GM18502 (cell line): ENCODE results near the gene DHX38.

ENCODE experiments used
- ATAC-seq: cut with Tn5 transposase; IDR thresholded peaks from one replicate; pipeline ENCODE4 v1.9.1; 2021; ENCODE audit warnings: mild to moderate bottlenecking; ENCODE audit not compliant: unreplicated experiment, poor library complexity

DHX38 gene

DNA sequence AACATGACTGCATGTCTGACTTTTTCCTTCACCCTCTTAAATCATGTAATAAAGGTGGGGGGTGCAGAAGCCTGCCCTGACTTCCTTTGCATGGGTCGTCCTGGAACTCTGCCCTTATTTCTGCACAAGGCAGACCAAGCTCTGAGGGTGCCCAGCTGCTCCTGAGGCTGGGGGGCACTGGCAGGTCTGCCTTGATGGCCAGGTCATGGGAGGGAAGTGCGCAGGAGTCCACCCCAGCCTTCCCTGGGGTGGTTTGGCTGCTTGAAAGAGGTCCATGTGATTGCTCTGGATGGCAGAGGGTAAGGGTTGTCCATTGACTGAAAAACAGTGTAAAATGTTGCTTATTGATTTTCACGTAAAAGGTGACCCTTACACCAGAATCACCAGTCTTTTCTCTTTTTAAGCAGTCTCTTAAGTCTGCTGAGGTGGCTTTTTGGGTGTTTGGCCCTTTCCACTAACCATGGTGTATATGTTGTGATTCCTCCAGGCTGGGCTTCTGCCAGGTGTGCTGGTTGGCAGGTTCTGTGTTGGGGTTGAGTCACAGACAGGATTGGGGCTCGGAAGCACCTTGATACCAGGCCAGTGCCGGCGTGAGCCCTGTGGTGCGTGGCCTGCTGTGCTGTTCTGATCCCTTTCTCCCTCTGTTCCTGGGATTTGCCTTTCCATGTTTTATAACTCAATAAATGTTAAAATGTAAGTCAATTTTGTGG lies 19.4 kb downstream of the DHX38 start:
- ATAC-seq, result no peak

DNA sequence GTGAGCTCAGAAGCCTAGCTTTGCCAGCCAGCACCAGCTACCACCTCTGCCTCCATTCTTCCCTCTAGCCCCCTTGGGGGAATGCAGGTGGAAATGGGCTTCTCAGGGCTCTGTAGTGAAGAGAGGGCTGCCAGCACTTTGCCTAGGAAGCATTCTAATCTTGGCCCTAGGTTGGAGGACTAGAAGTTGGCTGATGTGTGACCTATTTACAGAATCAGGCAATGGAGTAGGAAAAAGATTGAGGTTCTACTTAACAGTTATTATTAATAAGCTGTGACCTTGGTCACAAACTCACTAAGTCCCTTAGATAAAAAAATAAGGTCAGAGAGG lies 19.9 kb downstream of the DHX38 start:
- ATAC-seq, result no peak

DNA sequence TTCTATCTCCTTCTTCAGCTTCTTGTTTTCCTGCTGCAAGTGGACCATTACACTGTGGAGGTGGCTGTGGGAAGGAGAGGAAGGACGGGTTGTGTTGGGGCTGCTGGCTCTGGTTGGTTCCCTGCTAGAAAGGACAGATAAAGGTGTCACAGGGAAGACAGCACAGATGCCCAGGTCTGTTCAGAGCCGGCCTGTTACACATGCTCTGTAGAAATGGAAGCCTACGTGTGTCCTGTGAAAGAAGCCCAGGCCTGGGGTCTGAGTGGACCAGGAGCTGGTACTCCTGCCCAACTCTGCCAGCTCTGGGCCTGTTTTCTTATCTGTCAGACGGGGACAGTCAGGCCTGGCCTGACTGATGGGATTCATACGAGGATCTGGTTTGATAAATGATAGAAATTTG lies 26.4 kb downstream of the DHX38 start:
- no peak for ATAC-seq

DNA sequence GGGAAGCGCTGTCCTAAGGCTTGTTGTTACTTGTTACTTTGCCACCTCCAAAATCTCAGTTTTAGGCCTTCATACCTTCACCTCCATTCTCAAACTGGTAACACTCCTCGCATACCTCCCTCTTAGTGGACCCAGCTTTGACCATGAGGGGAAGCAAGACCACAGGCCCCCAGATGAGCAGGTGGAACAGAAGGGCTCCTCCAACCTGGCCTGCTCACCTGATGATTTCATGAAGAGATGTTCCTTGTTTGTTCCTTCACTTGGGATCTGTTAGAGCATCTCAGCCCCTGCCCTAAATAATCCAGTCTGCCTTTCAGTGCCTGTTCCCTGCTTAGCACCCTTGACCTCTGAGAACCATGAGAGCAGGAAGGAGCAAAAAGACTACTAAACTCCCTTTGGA lies 28.7 kb downstream of the DHX38 start:
- no peak for ATAC-seq

DNA sequence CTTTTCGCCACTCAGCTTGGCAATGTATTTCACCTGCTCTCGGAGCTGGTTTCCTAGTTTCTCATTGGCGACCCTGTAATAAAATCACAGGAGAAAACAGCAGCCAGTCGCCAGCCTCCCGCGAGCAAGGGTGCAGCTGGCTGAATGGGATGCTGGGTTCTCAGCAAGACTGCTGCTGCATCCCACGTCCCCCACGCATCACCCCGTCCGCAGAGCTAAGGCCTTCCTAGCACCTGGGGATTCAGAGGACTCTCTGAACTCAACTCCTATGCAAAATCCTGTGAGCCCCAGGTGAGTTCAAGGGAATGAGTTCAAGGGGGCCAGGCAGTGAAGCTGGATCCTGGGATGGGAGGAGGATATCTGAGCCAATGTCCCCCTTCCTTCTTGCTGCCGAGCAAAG lies 29.3 kb downstream of the DHX38 start:
- ATAC-seq, result no peak

DNA sequence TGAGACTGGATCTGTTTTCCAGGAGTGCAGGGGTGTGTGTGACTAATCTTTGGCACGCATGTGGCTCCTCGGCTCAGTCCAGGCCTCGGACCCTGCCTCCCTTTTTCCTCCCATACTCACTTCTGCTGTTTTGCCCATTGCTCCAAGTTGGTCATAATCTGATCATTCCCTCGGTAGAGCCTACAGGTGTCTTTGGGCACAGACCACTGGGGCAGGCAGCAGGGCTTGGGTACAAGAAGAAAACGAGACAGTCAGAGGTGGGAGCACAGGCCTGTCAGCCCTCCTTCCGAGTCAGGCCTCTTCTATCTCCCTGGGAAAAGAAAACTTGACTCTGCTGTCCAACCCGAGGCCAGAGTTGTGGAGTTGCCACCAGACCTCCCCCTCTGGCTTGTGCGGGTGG lies 29.8 kb downstream of the DHX38 start:
- ATAC-seq, result no peak

DNA sequence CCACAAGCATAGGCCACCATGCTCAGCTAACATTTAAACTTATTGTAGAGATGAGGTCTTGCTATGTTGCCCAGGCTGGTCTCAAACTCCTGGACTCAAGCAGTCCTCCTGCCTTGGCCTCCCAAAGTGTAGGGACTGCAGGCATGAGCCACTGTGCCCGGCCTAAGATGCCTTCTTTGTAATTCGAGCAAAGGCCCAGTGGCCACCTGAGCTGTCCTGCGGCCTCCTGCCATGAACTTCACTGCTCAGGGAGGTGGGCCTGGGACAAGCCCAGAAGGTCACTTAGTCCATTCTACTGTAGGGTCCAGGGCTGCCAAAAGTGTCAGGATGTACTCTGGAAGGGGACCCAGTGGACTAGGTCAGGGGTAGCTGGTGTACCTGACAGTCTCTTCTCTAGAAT lies 30.5 kb downstream of the DHX38 start:
- no peak for ATAC-seq

DNA sequence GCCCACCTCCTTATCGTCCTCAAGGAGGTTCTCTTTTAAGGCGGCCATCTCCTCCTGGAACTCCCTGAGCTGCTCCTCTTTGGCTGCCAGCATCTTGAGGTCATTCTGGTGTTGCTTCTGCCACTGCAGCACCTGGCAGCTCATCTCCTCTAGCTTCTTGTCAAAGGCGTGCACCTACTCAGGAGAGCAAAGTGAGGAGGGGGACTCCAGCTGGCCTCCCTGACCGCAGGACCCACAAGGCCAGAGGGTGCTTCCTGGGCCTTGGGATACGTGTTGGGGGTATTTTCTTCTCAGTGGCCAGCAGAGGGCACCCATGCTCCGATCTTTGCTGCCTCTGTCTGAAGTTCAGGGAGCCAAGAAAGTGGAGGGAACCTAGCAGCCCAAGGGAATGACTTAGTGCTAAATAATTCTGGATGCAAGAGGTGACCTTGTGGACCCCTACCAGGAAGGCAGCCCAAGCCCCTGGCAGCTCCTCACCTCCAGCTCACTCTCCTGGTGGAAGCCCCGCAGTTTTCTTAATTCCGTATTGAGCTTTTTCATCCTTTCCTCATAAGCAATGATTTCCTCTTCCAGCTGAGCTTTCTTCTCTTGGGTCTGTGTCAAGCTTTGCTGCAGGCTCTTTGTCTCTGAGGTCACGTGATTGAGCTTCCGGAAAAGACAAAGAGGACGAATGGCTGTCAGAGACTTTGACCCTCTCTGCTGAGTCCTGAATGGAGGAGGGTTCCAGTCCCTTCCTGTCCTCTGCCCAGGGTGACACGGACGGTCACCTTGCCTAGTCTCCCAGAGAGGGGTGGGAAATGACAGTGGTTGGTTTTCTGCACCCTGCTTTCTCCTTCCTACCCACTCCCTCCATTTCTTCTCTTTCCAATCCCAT lies 31.4 kb downstream of the DHX38 start:
- peak; percentile 80 for ATAC-seq

DNA sequence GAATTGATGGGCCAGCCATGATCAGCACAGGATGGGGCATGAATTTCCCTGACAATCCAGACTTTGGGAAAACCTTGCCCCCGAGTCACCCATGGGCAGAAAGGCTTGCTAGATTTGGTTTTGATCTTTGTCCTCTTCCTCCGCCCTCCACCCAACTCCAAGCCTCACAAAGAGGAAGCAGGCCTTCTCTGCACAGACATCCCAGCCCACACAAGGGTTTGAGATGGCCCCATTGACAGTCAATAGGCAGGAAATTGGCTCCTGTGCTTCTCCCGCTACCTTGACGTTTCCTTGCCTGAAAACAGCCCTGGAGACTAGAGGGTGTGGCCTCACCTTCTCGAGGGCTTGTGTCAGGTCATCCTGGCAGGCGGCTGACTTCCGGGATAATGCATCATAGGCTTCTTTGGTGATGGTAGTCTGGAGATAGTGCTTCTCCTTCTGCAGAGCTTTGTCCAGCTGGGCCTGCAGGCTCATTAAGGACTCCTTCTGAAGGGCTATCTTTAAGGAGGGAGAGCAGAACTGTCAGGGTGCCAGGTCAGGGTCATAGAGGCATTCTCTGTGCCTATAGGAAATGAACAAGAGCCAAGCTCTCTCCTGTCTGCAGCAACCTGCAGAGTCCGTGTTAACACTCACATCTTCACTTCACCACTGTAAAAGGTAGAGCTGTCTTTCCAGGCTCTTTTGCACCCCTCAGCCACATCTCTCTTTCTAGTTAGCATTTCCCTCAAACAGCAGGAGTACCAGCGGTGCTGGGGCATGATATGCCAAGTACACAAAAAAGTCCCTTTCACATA lies 32.2 kb downstream of the DHX38 start:
- no peak for ATAC-seq

DNA sequence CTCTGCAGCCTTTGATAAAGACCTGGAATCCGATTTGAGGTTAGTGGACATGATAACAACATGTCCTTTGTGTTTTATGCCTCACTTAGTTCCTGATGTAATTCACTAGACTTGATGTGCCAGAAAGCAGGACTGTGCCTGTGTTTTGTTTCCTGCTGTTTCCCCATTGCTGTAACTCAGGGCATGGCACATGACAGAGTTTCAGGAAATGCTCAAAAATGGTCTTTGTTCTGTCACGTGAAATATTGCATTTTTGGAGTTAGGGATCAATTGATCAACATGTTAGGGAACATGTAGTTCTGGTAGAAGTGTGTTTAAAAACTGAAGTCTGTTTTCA lies 32.8 kb downstream of the DHX38 start:
- ATAC-seq, result no peak

DNA sequence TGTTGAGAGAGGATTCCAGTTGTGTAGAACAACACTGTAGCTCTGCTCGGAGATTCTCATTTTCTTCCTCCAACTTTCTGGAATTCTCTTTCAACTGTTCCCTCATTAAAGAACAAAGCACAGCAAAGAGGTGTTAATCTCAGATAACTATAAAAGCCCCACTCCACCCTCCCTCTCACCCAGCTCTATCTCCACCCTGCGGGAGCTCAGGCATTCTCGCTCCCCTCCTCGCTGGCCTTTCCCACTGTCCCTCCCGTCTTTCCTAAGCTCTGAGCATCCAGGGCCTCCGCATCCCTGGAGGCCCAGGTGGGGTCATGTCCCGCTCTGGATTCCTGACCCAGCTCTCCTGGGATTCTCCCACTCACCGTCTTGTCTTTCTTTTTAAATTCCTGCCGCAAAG lies 35.1 kb downstream of the DHX38 start:
- ATAC-seq, result no peak

DNA sequence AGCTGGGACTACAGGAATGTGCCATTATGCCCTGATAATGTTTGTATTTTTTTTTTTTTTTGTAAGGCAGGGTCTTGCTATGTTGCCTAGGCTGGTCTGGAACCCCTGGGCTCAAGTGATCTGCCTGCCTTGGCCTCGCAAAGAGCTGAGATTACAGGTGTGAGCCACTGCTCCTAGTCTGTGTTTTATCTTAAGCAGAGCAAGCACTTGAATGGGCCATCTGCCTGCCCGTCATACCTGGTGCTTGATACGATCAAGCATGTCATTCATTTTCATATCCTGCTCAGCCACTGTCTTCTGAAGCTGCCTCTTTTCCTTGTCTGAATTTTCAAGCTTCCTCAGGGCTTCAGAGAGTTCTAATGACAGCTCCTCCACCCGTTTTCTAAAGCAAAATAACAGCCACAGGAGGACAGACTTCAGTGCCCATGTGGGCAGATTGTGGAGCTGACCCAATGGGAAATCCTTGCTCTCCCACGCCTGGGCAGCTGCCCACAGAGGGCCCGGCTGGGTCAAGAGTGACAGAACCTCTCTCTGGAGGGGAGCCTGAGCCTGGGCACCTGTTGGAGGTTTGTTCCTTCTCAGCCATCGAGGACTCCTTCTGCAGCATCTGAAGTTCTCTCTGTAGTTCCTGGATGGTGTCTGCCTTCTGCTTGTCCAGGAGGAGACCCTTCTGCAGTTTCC lies 36.5 kb downstream of the DHX38 start:
- ATAC-seq, result no peak

DNA sequence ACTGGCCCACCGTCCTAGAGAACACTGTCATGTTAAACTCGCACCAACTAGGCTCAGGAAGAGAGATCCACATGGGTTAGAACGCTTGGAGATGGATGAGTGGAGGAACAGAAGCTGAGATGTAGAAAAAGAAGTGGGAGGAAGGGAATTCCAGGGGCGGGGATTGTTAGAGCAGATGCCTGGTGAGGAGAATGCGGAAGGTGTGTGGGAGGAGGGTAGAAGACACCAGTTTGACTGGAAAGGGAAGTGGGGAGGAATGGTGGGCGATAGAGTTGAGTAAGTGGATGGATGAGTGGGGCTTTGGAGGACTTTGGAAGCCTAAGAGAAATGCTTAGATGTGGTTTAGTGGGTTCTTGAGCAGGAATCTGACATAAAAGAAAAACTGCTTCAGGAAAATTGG lies 37.4 kb downstream of the DHX38 start:
- no peak for ATAC-seq

DNA sequence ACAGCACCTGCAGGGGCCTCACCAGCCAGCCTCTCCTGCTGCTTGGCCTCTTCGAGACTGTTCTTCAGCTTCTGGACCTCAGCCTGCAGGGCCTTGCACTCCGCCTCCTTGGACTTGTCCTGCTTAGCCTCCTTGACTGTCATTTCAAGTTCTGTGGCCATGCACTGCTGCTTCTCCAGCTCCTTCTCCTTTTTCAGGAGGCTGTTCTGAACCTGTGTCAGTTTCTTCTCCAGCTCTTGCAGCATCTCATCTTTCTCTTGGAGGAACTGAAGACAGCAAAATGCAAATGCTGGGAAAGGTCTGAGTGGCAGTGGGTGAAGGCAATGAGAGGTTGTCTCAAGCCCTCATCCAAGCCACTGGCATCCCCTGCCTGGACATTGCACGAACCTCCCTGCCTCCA lies 39.1 kb downstream of the DHX38 start:
- ATAC-seq, result no peak

DNA sequence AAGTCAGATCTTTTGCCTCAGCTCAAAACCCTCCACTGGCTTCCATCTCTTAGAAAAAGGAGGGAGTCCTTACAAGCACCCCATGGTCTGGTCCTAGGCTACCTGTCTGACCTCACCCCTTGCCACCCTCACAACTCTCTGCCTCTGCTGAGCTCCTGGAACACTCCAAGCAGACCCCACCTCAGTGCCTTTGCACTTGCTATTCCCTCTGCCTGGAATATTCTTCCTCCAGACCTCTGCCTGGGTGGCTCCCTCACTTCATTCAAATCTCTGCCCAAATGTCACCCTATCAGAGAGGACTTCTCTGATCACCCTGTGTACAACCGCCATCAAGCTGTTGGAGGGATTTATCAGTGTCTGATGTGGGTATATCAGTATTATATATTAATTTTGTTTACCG lies 40.9 kb downstream of the DHX38 start:
- no peak for ATAC-seq

DNA sequence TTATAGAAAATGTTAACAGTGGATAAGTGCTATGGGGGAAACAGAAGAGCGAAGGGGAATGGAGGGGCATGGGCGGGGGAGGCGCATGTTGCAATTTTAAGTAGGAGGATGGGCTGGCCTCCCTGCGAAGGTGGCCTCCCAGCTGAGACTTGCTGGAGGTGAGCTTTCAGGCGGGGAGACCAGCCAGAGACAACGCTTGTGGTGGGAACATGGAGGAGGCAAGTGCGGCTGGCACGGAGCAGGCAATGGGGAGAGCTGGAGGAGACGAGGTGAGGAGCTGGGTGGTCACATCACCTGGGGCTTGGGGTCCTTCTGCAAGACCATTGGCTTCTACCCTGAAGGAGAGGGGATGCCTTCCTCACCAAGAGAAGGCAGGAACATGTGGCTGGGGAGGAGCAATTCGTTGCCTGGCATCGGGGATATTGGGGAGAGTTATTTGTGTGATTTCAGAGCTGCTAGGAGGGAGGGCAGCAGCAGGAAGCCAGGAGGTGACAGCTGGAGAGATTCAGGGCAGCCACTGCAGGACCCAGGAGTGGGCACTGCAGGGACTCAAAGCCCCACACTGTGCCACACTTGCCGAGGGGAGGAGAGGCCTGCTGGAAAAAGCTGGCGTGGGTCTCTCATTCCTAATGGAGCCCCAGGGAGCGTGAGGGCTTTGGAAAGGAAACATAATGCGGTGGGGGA lies 43.9 kb downstream of the DHX38 start:
- ATAC-seq, result no peak

DNA sequence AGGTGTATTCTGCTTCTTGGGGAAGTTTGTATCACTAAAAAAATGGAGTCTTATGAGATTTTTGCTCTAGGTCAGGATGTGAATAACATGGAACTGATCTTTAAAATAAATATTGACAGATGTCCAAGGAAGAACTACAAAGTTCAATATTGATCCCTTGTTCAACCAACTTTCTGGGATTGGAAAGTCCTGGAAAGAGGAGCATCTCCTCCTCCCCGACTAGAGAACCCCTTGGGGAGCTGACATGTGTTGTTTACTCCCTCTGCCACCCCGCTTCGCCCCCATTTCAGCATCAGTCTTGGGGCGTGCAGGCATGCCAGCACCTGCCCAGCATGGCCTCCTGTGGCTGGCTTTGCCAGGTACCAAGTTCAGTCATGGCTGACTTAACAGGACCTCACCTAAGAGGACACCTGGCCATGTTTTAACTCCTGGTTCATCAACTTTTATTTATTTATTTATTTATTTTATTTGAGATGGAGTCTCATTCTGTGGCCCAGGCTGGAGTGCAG lies 44.5 kb downstream of the DHX38 start:
- ATAC-seq, result no peak

DNA sequence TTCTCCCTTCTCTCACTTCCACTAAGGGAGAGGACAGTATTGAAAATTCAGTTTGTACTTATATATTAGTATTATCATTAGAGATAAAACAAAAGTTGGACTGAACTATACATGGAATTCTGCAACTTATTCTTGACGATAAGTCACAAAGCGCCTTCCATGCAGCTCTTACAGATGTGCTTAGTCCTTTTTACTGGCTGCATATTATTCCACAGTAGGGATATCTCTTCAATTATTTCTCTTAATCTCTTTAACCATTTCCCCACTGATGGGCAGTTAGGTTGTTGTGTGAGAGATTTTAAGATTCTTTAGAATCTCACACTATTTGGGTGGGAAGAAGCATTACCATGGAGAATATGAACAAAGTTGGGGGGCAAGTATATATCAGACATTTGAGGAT lies 46.3 kb downstream of the DHX38 start:
- no peak for ATAC-seq

DNA sequence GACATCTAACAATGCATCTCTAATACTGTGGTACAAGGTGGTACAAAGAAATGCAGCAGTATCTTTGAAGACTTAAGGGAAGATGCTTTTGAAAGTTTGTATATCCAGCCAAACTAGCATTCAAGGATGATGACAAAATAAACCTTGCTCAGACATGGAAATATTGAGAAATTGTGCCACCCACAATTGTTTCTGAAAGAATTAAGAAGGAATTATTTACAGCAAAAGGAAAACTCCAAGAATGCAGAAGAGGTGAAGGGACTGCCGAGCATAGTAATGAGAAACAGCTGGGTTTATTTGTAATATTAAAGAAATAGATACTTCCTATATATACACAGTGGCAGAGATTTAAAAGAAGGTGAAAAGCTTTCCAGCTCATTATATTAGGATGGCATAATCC lies 48.8 kb downstream of the DHX38 start:
- no peak for ATAC-seq
